ENCODE data around the gene RHPN2.
A peak's percentile ranks its signal among the peaks of the same experiment; 100 is the strongest.
"Not testable (repeated sequence)": the region's sequence is repeated elsewhere in the genome, so short reads cannot be mapped to it uniquely, and the experiment has no call there.

The RHPN2 gene

GRCh38 chr19:33024398-33024797 lies 40.3 kb downstream of the RHPN2 start:
- no peak overlapping the region for H3K4me3 Mint-ChIP-seq
- no peaks in the 10 kb centered on the region for H3K36me3 Mint-ChIP-seq
- ATAC-seq (no peak), DNase-seq (ENCODE audit: low spot score in 2 of 2) (no peak)
- H3K27ac Mint-ChIP-seq = no peak overlapping the region
- H3K4me1 Mint-ChIP-seq = no peaks in the 10 kb centered on the region
- peaks cover 4% of the 10 kb centered on the region for H3K9me3 Mint-ChIP-seq

GRCh38 chr19:33022472-33023116 lies 42.1 kb downstream of the RHPN2 start:
- Mint-ChIP-seq H3K27ac (no peak overlapping the region), H3K4me3 (no peak overlapping the region), H3K9me3 (no peaks in the 10 kb centered on the region), H3K36me3 (no peaks in the 10 kb centered on the region), H3K4me1 (no peaks in the 10 kb centered on the region)
- no peak for DNase-seq (ENCODE audit: low spot score in 2 of 2)
- ATAC-seq = no peak

- ATAC-seq; H3K4me3 Mint-ChIP-seq; H3K36me3 Mint-ChIP-seq; H3K27ac Mint-ChIP-seq; DNase-seq (ENCODE audit: low spot score in 2 of 2); H3K4me1 Mint-ChIP-seq; H3K9me3 Mint-ChIP-seq: not testable (repeated sequence)
Measured at GRCh38 chr19:33010891-33011290, 53.8 kb downstream of the RHPN2 start.

GRCh38 chr19:33008738-33009137 lies 56.0 kb downstream of the RHPN2 start:
- Mint-ChIP-seq H3K4me3 (no peak overlapping the region), H3K9me3 (no peaks in the 10 kb centered on the region), H3K36me3 (no peaks in the 10 kb centered on the region), H3K4me1 (no peaks in the 10 kb centered on the region), H3K27ac (no peak overlapping the region)
- no peak for DNase-seq (ENCODE audit: low spot score in 2 of 2)
- ATAC-seq = no peak

- ATAC-seq (no peak), DNase-seq (ENCODE audit: low spot score in 2 of 2) (no peak)
- Mint-ChIP-seq H3K4me1 (peaks cover 5% of the 10 kb centered on the region), H3K36me3 (no peaks in the 10 kb centered on the region), H3K4me3 (no peak overlapping the region), H3K9me3 (no peaks in the 10 kb centered on the region), H3K27ac (no peak overlapping the region)
Measured at GRCh38 chr19:33005440-33005839, 59.2 kb downstream of the RHPN2 start.

GRCh38 chr19:33003424-33004024 lies 61.2 kb downstream of the RHPN2 start:
- ATAC-seq; DNase-seq (ENCODE audit: low spot score in 2 of 2); H3K27ac Mint-ChIP-seq; H3K9me3 Mint-ChIP-seq; H3K36me3 Mint-ChIP-seq; H3K4me1 Mint-ChIP-seq; H3K4me3 Mint-ChIP-seq: not testable (repeated sequence)

GRCh38 chr19:33002126-33002865 lies 62.4 kb downstream of the RHPN2 start:
- not testable (repeated sequence) for H3K4me3 Mint-ChIP-seq; ATAC-seq; H3K9me3 Mint-ChIP-seq; H3K27ac Mint-ChIP-seq; H3K4me1 Mint-ChIP-seq; DNase-seq (ENCODE audit: low spot score in 2 of 2); H3K36me3 Mint-ChIP-seq

- DNase-seq (ENCODE audit: low spot score in 2 of 2) (no peak), ATAC-seq (no peak)
- H3K9me3 Mint-ChIP-seq = no peaks in the 10 kb centered on the region
- no peak overlapping the region for H3K4me3 Mint-ChIP-seq
- H3K27ac Mint-ChIP-seq = peak overlapping the region; percentile 44
- H3K36me3 Mint-ChIP-seq = peaks cover 6% of the 10 kb centered on the region
- peaks cover 7% of the 10 kb centered on the region for H3K4me1 Mint-ChIP-seq
Measured at GRCh38 chr19:33000910-33001309, 63.8 kb downstream of the RHPN2 start.

- DNase-seq (ENCODE audit: low spot score in 2 of 2) (no peak), ATAC-seq (no peak)
- Mint-ChIP-seq H3K9me3 (no peaks in the 10 kb centered on the region), H3K36me3 (peaks cover 6% of the 10 kb centered on the region), H3K4me1 (peaks cover 7% of the 10 kb centered on the region), H3K4me3 (no peak overlapping the region), H3K27ac (peak overlapping the region; percentile 44)
Measured at GRCh38 chr19:33000510-33000909, 64.2 kb downstream of the RHPN2 start.

- Mint-ChIP-seq H3K4me1 (peaks cover 7% of the 10 kb centered on the region), H3K4me3 (no peak overlapping the region), H3K9me3 (no peaks in the 10 kb centered on the region), H3K27ac (no peak overlapping the region), H3K36me3 (peaks cover 6% of the 10 kb centered on the region)
- no peak for DNase-seq (ENCODE audit: low spot score in 2 of 2)
- ATAC-seq = no peak
Measured at GRCh38 chr19:32998722-32999121, 66.0 kb downstream of the RHPN2 start.

- Mint-ChIP-seq H3K27ac (no peak overlapping the region), H3K4me3 (no peak overlapping the region)
Measured at GRCh38 chr19:32997716-32998355, 66.9 kb downstream of the RHPN2 start.

GRCh38 chr19:32997061-32997464 lies 67.6 kb downstream of the RHPN2 start:
- H3K4me1 Mint-ChIP-seq; H3K27ac Mint-ChIP-seq; H3K9me3 Mint-ChIP-seq; H3K4me3 Mint-ChIP-seq; H3K36me3 Mint-ChIP-seq; DNase-seq (ENCODE audit: low spot score in 2 of 2); ATAC-seq: not testable (repeated sequence)

More at GRCh38 chr19:32997716-32998355, 66.9 kb downstream of the RHPN2 start:
- no peak for ATAC-seq
- Mint-ChIP-seq H3K36me3 (peaks cover 6% of the 10 kb centered on the region), H3K4me1 (peaks cover 7% of the 10 kb centered on the region), H3K9me3 (no peaks in the 10 kb centered on the region)
- no peak for DNase-seq (ENCODE audit: low spot score in 2 of 2)

GRCh38 chr19:32995966-32996365 lies 68.7 kb downstream of the RHPN2 start:
- not testable (repeated sequence) for H3K27ac Mint-ChIP-seq; DNase-seq (ENCODE audit: low spot score in 2 of 2); H3K9me3 Mint-ChIP-seq; H3K4me1 Mint-ChIP-seq; ATAC-seq; H3K36me3 Mint-ChIP-seq; H3K4me3 Mint-ChIP-seq

GRCh38 chr19:32988724-32989123 lies 76.0 kb downstream of the RHPN2 start:
- Mint-ChIP-seq H3K4me3 (no peak overlapping the region), H3K27ac (no peak overlapping the region), H3K4me1 (no peaks in the 10 kb centered on the region), H3K36me3 (no peaks in the 10 kb centered on the region), H3K9me3 (no peaks in the 10 kb centered on the region)
- DNase-seq (ENCODE audit: low spot score in 2 of 2) = no peak
- ATAC-seq = no peak

- H3K27ac Mint-ChIP-seq, H3K9me3 Mint-ChIP-seq, ATAC-seq: not testable (repeated sequence)
Measured at GRCh38 chr19:32988254-32988653, 76.4 kb downstream of the RHPN2 start.

More at GRCh38 chr19:32988254-32988653, 76.4 kb downstream of the RHPN2 start:
- H3K36me3 Mint-ChIP-seq; H3K4me3 Mint-ChIP-seq; H3K4me1 Mint-ChIP-seq; DNase-seq (ENCODE audit: low spot score in 2 of 2): not testable (repeated sequence)

Measured in stimulated activated effector memory CD8-positive, alpha-beta T cell treated with anti-CD3 and anti-CD28 coated beads, Interleukin-12 subunit alpha, Interleukin-12 subunit beta, amount 100 ng/mL, for 72 hours (primary cell).